Islet precursor cell (in vitro differentiated cells): Measurements from ENCODE around the gene MAN2A2.

Experiments
- DNase-seq: peaks from one replicate; pipeline ENCODE4 v3.0.0-alpha.2; 2018

MAN2A2 gene

GRCh38 chr15:90902840-90903732 lies at the start of gene MAN2A2:
Gene MAN2A2 (plus strand): TSS chr15:90903302. CDS start chr15:90904208, 906 bp downstream.
- DNase-seq, result peak; percentile 82

GRCh38 chr15:90855139-90855538 lies 48.0 kb upstream of the MAN2A2 start:
- DNase-seq, result no peak

- DNase-seq, result no peak
These were observed 45.8 kb upstream of the MAN2A2 start for GRCh38 chr15:90857337-90857736.

- no peak for DNase-seq
These were observed 45.1 kb upstream of the MAN2A2 start for GRCh38 chr15:90857883-90858443.

GRCh38 chr15:90859234-90860131 lies 43.6 kb upstream of the MAN2A2 start:
- peak; percentile 86 for DNase-seq

- DNase-seq, result no peak
These were observed 42.7 kb upstream of the MAN2A2 start for GRCh38 chr15:90860450-90860849.

- no peak for DNase-seq
These were observed 42.0 kb upstream of the MAN2A2 start for GRCh38 chr15:90860942-90861675.

GRCh38 chr15:90862487-90862886 lies 40.6 kb upstream of the MAN2A2 start:
- DNase-seq, result no peak

GRCh38 chr15:90862964-90863778 lies 39.9 kb upstream of the MAN2A2 start:
- DNase-seq, result no peak

GRCh38 chr15:90863987-90864386 lies 39.1 kb upstream of the MAN2A2 start:
- DNase-seq, result no peak

GRCh38 chr15:90864507-90864906 lies 38.6 kb upstream of the MAN2A2 start:
- DNase-seq, result no peak

- DNase-seq, result no peak
These were observed 37.4 kb upstream of the MAN2A2 start for GRCh38 chr15:90865702-90866101.

GRCh38 chr15:90866161-90866715 lies 36.9 kb upstream of the MAN2A2 start:
- no peak for DNase-seq

- no peak for DNase-seq
These were observed 36.3 kb upstream of the MAN2A2 start for GRCh38 chr15:90866800-90867199.

- peak; percentile 89 for DNase-seq
These were observed 34.8 kb upstream of the MAN2A2 start, which contains the start of gene FURIN for GRCh38 chr15:90868261-90868689. Gene FURIN (plus strand): TSS chr15:90868588. CDS start chr15:90875741, 7,153 bp downstream.

GRCh38 chr15:90869140-90869541 lies 34.0 kb upstream of the MAN2A2 start:
- DNase-seq, result peak; percentile 75

GRCh38 chr15:90869601-90870353 lies 33.3 kb upstream of the MAN2A2 start:
- DNase-seq, result peak; percentile 99

- DNase-seq, result no peak
These were observed 32.6 kb upstream of the MAN2A2 start for GRCh38 chr15:90870354-90871138.

- no peak for DNase-seq
These were observed 31.9 kb upstream of the MAN2A2 start for GRCh38 chr15:90871139-90871715.
